Measurements from ENCODE around the gene BLNK.

DNA sequence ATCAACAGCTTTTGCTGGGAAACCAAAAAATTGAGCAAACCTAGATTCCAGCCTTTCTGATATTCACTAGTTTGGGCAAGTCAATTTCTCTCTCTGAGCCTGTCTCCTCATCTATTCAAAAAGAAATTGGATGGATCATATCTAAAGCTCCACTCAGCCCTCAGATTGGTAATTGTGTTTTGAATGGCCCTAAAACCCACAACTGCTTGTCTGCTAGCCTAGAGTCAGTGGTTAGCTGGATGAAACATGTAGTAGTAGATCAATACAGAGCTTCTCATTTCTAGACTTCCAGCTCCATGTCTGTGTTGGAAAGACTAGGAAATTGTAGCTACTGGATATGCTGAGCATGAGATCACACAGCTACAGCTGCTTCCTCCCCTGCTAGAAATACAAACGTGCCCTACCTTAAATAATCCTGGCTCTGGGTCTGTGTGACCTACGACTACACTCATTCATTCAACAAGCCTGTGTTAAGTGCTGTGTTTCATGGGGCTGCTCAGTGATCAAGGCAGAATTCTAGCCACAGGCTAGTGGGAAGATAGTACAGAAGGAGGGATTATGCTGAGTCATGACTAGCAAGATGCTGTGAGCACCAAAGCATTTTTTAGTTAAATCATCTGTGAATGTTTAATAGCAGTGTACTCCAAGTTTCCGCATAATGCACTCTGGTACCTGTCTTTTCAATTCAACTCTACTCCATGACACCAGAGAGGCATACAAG lies 48.5 kb upstream of the BLNK start:
- no peak for TF ChIP-seq CTCF (IDR thresholded peaks at IDR 0.05)
- TF ChIP-seq POLR2A (IDR thresholded peaks at IDR 0.05), result no peak
